ENCODE data around the gene MRPL12. TPM values are rescaled to one million over a fixed set of nuclear protein-coding genes. Genes with fewer than 3 reads are reported as not detected.
A peak's percentile ranks its signal among the peaks of the same experiment; 100 is the strongest.

The MRPL12 gene
- total and polyA plus RNA-seq, 2 of the 13 experiments (the other 11 are each of a cell fraction or from before 2014, with no cell fraction given), result 39.1 to 94.1 TPM

GRCh38 chr17:81711814-81712467 lies 8.8 kb downstream of the MRPL12 start, which contains the start of gene SLC25A10 (continued):
- TF ChIP-seq, protein P1, sequence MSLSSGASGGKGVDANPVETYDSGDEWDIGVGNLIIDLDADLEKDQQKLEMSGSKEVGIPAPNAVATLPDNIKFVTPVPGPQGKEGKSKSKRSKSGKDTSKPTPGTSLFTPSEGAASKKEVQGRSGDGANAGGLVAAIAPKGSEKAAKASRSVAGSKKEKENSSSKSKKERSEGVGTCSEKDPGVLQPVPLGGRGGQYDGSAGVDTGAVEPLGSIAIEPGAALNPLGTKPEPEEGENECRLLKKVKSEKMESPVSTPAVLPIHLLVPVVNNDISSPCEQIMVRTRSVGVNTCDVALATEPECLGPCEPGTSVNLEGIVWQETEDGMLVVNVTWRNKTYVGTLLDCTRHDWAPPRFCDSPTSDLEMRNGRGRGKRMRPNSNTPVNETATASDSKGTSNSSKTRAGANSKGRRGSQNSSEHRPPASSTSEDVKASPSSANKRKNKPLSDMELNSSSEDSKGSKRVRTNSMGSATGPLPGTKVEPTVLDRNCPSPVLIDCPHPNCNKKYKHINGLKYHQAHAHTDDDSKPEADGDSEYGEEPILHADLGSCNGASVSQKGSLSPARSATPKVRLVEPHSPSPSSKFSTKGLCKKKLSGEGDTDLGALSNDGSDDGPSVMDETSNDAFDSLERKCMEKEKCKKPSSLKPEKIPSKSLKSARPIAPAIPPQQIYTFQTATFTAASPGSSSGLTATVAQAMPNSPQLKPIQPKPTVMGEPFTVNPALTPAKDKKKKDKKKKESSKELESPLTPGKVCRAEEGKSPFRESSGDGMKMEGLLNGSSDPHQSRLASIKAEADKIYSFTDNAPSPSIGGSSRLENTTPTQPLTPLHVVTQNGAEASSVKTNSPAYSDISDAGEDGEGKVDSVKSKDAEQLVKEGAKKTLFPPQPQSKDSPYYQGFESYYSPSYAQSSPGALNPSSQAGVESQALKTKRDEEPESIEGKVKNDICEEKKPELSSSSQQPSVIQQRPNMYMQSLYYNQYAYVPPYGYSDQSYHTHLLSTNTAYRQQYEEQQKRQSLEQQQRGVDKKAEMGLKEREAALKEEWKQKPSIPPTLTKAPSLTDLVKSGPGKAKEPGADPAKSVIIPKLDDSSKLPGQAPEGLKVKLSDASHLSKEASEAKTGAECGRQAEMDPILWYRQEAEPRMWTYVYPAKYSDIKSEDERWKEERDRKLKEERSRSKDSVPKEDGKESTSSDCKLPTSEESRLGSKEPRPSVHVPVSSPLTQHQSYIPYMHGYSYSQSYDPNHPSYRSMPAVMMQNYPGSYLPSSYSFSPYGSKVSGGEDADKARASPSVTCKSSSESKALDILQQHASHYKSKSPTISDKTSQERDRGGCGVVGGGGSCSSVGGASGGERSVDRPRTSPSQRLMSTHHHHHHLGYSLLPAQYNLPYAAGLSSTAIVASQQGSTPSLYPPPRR (CRISPR knock-in tag; IDR thresholded peaks at IDR 0.05; ENCODE audit: borderline replicate concordance), result peak; percentile 87
- TF ChIP-seq ZNF780A (CRISPR knock-in tag; IDR thresholded peaks at IDR 0.05), result peak; percentile 93; the same call in 1 of the 2 replicates
- no peak; the same call in 1 of the 2 replicates for TF ChIP-seq CTCF (CRISPR knock-in tag; IDR thresholded peaks at IDR 0.05)
- no peak for TF ChIP-seq ELF4 (CRISPR knock-in tag; IDR thresholded peaks at IDR 0.05; ENCODE audit: borderline replicate concordance)

All from HepG2 (cell line).